OCI-LY1 (cell line): ENCODE measurements around the gene TLE3.

Experiments used
- CTCF ChIP-seq: fragments of 200-600 bp; sonication (generic), shearing (Covaris generic); IDR thresholded peaks from 2 replicates; pipeline ENCODE4 v1.5.1; 2017; ENCODE audit warnings: mild to moderate bottlenecking, antibody characterized with exemption, low read length, moderate library complexity, mixed read lengths
- EZH2 ChIP-seq: fragments of 200-600 bp; sonication (generic), shearing (Covaris generic); IDR thresholded peaks from 2 replicates; pipeline ENCODE4 v1.8.0; 2017; ENCODE audit warnings: borderline replicate concordance, mixed run types, mild to moderate bottlenecking, antibody characterized with exemption, low read length, moderate library complexity, mixed read lengths

GRCh38 chr15:70013656-70014313 is 83.9 kb downstream of the TLE3 start:
- TF ChIP-seq CTCF (no peak), EZH2 (no peak)
